Astrocyte (in vitro differentiated cells and primary cell): ENCODE data around the gene ETS1.

ENCODE experiments used
- CTCF ChIP-seq: IDR thresholded peaks from 2 replicates; pipeline ENCODE4 v1.5.1; 2011; ENCODE audit warnings: low read depth, mild to moderate bottlenecking, inconsistent platforms, low read length, moderate library complexity; ENCODE audit not compliant: insufficient read depth
- EZH2 ChIP-seq: IDR thresholded peaks from 2 replicates; pipeline ENCODE4 v1.6.1; 2012; ENCODE audit warnings: mild to moderate bottlenecking, low read length, inconsistent platforms; ENCODE audit not compliant: insufficient read depth

- TF ChIP-seq CTCF (no peak), EZH2 (no peak)
Observed at GRCh38 chr11:128593281-128593680, 5.9 kb upstream of the ETS1 start.
